Immature natural killer cell (primary cell): ENCODE results near the gene AMER2. TPM values are rescaled to one million over a fixed set of nuclear protein-coding genes. Genes with fewer than 3 reads are reported as not detected.

ENCODE experiments used
- DNase-seq, 3 donors: peaks; one replicate each; pipeline ENCODE4 v3.0.0; 2022; ENCODE audit warnings: mixed read lengths in 1 of 3
- H3K27ac Mint-ChIP-seq, 6 donors: one replicate each; pipeline ENCODE4 v1.8.0; 2020; ENCODE audit warnings: mixed read lengths in 6 of 6, mild to moderate bottlenecking in 5 of 6, inconsistent platforms in 4 of 6, moderate library complexity in 3 of 6
- H3K27me3 Mint-ChIP-seq, 3 donors: one replicate each; pipeline ENCODE4 v1.8.0; 2020 to 2021; ENCODE audit warnings: low read depth in 3 of 3, mild to moderate bottlenecking in 3 of 3, mixed read lengths in 3 of 3, moderate library complexity in 3 of 3, inconsistent platforms in 1 of 3
- H3K36me3 Mint-ChIP-seq, 3 donors: one replicate each; pipeline ENCODE4 v1.8.0; 2020; ENCODE audit warnings: mixed read lengths in 3 of 3, inconsistent platforms in 2 of 3, mild to moderate bottlenecking in 2 of 3
- H3K4me1 Mint-ChIP-seq, 2 donors: one replicate each; pipeline ENCODE4 v1.8.0; 2020; ENCODE audit warnings: inconsistent platforms in 2 of 2, mild to moderate bottlenecking in 2 of 2, mixed read lengths in 2 of 2, moderate library complexity in 1 of 2
- H3K4me3 Mint-ChIP-seq, 5 donors: one replicate each; pipeline ENCODE4 v1.8.0; 2020; ENCODE audit warnings: mild to moderate bottlenecking in 5 of 5, mixed read lengths in 5 of 5, inconsistent platforms in 3 of 5, moderate library complexity in 3 of 5
- H3K9me3 Mint-ChIP-seq, 6 donors: one replicate each; pipeline ENCODE4 v1.8.0; 2020; ENCODE audit warnings: mild to moderate bottlenecking in 6 of 6, mixed read lengths in 6 of 6, inconsistent platforms in 4 of 6, moderate library complexity in 3 of 6
- polyA plus RNA-seq, 3 donors: library from polyadenylated mRNA; unstranded; fragments of 300-500 nt; fragmentation: Illumina TruSeq; gene quantifications; one replicate each; pipeline ENCODE4 v1.2.3, GENCODE V29; 2021

AMER2 gene
- polyA plus RNA-seq, 3 donors from 2014 or later: not detected

DNA sequence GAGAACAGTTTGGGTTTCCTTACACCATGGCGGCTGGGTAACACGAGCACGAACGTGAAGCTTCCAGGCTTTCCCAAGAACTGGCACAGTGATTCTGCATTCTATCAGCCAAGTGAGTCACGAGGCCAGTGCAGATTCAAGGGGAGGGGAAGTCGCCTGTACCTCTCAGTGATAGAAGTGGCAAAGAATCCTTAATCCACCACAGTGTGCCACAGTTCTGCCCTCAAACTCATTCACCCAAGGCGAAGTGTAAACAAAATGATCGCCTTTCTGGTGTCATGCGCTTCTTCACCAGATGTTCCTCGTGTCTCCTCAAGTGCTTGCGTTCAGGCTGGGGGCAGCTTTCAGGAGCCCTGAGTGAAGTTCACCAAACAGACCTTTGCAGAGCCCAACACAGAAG, 24.9 kb upstream of the AMER2 start:
- Mint-ChIP-seq H3K27ac (no peak overlapping the region), H3K4me3 (no peak overlapping the region), H3K9me3 (peaks cover 0 to 2% (median 0%) of the 10 kb centered on the region in 6 donors), H3K27me3 (peaks cover 0 to 12% (median 0%) of the 10 kb centered on the region in 3 donors), H3K36me3 (no peaks in the 10 kb centered on the region), H3K4me1 (no peaks in the 10 kb centered on the region)
- DNase-seq: no peak

DNA sequence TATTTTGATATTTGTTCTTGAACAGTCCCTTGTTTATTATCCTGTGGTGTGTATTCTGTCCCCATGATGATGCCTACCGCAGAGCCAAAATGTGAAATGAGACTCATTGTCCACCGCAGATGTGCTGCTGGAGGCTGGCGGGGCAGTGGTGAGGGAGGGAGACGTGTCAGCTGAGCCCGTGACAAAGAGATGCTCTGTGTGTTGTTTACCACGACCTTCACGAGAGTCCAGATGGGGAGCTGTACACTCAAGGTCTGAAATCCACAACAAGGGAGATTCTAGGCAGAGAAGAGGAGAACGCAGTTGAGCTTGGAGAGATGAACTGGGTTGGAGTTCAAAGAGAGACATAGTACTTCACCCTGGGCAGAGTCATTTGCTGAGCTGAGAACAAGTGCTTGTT, 20.8 kb upstream of the AMER2 start:
- Mint-ChIP-seq H3K4me3 (no peak overlapping the region), H3K27me3 (peaks cover 2 to 14% (median 2%) of the 10 kb centered on the region in 3 donors), H3K4me1 (no peaks in the 10 kb centered on the region), H3K27ac (no peak overlapping the region), H3K36me3 (no peaks in the 10 kb centered on the region), H3K9me3 (peaks cover 0 to 2% (median 0%) of the 10 kb centered on the region in 6 donors)
- DNase-seq: no peak

DNA sequence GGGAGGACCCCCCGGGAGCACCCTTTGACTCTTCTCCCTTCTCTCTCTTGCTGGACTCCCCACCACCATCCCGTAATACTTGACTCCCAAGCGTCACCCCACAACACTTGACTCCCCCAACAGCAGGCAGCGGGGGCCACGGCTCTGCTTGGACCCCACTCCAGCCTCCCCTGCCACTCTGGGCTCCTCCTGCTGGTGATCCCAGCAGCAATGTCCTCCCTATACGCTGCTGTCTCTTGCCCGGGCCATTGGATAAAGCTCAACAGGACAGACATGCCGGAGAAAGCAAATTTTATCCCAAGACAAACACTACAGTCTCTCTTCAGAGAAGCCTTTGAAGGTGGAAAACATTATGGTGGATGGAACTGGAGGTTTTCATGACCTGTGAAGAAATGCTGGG, 20.4 kb upstream of the AMER2 start:
- H3K4me3 Mint-ChIP-seq: no peak overlapping the region
- no peaks in the 10 kb centered on the region for H3K4me1 Mint-ChIP-seq
- no peak for DNase-seq
- no peaks in the 10 kb centered on the region for H3K36me3 Mint-ChIP-seq
- peaks cover 2 to 14% (median 2%) of the 10 kb centered on the region in 3 donors for H3K27me3 Mint-ChIP-seq
- no peak overlapping the region for H3K27ac Mint-ChIP-seq
- peaks cover 0 to 2% (median 0%) of the 10 kb centered on the region in 6 donors for H3K9me3 Mint-ChIP-seq

DNA sequence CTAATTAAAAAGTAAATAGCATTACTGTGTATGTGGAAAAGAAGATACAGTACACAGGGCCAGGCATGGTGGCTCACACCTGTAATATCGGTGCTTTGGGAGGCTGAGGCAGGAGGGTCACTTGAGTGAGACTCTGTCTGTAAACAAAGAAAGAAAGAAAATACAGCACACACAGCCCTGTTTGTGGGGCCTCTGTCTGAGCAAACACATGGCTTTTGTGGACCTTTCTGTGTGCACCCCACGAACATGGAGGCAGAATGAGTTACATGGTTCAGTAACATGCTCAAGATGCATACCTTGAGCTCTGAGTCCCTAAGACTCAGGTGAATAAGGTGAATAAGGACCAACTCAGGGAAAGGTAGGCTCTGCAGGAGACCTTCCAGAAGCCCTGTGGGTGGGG, 20.0 kb upstream of the AMER2 start:
- no peaks in the 10 kb centered on the region for H3K4me1 Mint-ChIP-seq
- H3K36me3 Mint-ChIP-seq: no peaks in the 10 kb centered on the region
- H3K27me3 Mint-ChIP-seq: peaks cover 2 to 14% (median 2%) of the 10 kb centered on the region in 3 donors
- DNase-seq: no peak
- no peak overlapping the region for H3K27ac Mint-ChIP-seq
- H3K9me3 Mint-ChIP-seq: peaks cover 0 to 2% (median 0%) of the 10 kb centered on the region in 6 donors
- no peak overlapping the region for H3K4me3 Mint-ChIP-seq

DNA sequence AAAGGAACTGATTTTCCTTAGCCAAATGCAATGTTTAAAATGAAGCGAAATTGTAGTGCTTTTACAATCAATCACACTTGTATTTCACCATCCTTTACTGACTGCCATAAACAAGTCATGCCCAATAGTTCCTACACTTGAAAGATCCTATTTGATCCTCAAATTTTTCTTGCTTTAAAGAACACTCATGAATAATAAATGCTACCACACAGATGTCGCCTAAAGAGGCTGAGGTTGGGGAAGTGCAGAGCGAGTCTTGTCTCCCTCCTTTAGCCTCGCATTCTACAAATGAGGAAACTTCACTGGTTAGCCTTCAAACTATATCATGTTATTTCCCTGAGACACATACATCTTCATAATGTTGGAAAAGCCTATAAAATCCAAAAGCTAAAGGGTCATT, 18.7 kb upstream of the AMER2 start:
- Mint-ChIP-seq H3K4me3 (no peak overlapping the region), H3K27me3 (peaks cover 2 to 5% (median 2%) of the 10 kb centered on the region in 3 donors), H3K36me3 (no peaks in the 10 kb centered on the region), H3K27ac (no peak overlapping the region), H3K4me1 (no peaks in the 10 kb centered on the region), H3K9me3 (peaks cover 0 to 2% (median 0%) of the 10 kb centered on the region in 6 donors)
- no peak for DNase-seq

DNA sequence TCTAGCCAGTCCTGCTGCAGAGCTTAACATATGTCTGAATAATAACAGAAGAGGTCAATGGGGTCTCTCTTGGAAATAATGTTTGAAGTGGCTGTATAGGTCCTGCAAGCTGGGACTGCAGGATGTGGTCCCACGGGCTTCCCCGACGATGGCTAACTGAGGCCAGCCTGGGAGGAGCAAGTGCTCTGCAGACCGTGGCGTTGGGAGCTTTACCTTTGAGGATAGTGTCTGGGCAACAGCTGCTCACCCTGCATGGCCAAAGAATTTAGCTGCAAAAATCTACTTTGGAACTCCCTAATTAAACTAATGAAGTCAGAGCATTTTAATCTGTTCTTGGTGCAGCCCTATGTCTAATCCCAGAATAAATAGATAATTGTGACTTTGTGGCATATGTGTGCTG, 18.2 kb upstream of the AMER2 start:
- H3K4me1 Mint-ChIP-seq: no peaks in the 10 kb centered on the region
- H3K27me3 Mint-ChIP-seq: peaks cover 2 to 5% (median 5%) of the 10 kb centered on the region in 3 donors
- H3K27ac Mint-ChIP-seq: no peak overlapping the region
- no peaks in the 10 kb centered on the region for H3K36me3 Mint-ChIP-seq
- DNase-seq: no peak
- H3K4me3 Mint-ChIP-seq: no peak overlapping the region
- peaks cover 0 to 2% (median 0%) of the 10 kb centered on the region in 6 donors for H3K9me3 Mint-ChIP-seq

DNA sequence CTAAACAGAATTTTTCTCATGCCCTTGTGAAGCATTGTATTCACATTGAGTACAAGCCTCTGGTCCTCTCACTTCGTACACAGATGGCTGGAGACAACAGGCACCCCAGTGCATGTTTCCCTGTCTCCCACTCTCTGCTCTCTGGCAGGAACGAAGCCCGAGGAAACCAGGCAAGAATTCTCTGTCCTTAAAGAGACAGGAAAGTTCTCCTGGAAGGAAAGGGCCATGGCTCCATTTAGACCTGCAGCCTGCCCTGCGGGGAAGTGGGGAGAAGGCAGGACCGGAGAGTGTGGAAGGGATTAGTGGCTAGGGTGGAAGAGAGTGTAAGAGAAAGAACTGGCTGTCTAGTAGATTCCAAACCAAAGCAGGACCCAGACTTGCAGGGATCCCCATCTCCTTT, 15.5 kb upstream of the AMER2 start:
- Mint-ChIP-seq H3K4me3 (no peak overlapping the region), H3K9me3 (peaks cover 0 to 2% (median 0%) of the 10 kb centered on the region in 6 donors), H3K4me1 (no peaks in the 10 kb centered on the region), H3K27ac (no peak overlapping the region), H3K36me3 (no peaks in the 10 kb centered on the region), H3K27me3 (peaks cover 2 to 5% (median 5%) of the 10 kb centered on the region in 3 donors)
- DNase-seq: no peak

DNA sequence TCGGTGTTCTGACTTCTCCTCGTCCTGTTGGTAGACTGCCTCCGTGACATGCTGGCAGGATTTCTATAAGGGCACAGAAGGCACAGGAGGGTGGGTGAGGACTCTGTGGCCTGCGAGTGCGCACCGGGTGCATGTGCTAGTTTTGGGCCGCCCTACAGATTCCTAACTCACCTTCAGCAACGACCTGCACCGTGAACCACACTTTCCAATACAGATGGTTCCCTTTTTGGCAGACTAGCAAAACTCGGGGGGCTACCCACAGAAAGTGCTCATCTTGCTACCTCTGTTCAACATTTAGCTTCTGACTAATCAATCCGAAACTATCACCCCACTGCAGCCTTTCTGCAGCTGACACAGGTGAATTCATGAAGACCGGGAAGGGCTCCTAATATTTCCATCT, 14.1 kb upstream of the AMER2 start:
- peaks cover 4 to 5% (median 5%) of the 10 kb centered on the region in 3 donors for H3K27me3 Mint-ChIP-seq
- H3K4me3 Mint-ChIP-seq: no peak overlapping the region
- H3K36me3 Mint-ChIP-seq: no peaks in the 10 kb centered on the region
- H3K4me1 Mint-ChIP-seq: no peaks in the 10 kb centered on the region
- H3K9me3 Mint-ChIP-seq: no peaks in the 10 kb centered on the region
- DNase-seq: no peak
- no peak overlapping the region for H3K27ac Mint-ChIP-seq

DNA sequence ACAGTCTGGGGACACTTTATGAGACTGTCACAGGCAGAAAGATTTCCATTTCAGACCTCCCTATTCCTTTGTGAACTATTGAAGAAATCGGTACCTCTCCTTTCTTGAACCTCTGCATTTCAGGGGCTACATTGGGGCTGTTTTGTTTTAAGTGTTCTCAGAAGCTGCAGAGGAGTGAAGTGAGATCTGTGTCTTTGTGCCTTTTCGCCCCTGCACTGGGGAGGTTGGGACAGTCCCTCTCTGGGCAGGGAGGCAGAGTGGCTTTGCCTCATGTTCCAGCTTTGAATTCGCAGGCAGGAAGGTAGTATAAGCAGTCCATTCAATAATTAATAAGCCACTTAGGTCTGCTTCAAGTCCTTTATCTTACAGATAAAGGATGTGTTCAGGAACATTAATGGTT, 9.5 kb upstream of the AMER2 start:
- H3K9me3 Mint-ChIP-seq: peaks cover 0 to 14% (median 4%) of the 10 kb centered on the region in 6 donors
- H3K36me3 Mint-ChIP-seq: no peaks in the 10 kb centered on the region
- DNase-seq: no peak
- H3K27ac Mint-ChIP-seq: no peak overlapping the region
- no peaks in the 10 kb centered on the region for H3K4me1 Mint-ChIP-seq
- H3K27me3 Mint-ChIP-seq: peaks cover 3 to 11% (median 7%) of the 10 kb centered on the region in 3 donors
- H3K4me3 Mint-ChIP-seq: no peak overlapping the region

DNA sequence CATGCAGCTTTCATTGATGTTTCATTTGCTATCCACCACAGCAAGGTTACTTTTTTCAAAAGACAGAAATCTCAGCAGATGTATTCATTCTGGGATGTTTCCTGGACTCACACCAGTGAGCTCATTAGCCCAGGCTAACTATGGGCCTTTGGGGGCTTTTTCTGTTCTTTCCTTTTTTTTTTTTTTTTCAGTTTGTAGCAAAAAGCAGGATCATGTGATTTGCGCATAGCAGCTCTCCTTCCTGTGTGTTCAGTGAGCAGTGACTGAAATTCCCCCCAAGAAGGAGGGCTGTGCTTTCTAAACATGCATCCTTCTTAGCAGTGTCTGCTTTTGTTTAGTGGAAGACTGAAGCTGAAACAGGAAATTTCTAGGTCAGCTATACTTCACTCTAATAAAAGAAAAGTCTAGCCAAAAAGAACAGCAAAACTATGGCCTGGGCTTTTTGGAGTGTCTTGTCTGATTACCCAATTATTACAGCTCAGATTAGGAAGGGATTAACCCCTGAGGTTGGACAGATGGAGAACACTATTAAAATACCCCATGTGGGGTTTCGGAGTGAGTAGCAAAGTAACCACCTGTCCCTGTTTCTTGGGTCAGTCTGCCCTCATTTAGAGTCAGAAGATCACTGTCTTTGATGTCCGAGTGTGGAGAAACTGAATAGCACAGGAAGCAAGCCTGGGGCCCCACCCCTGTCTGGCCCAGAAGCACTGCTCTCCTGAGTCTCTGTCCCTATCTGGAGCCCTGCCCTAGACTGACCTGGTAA, 8.9 kb upstream of the AMER2 start:
- H3K27ac Mint-ChIP-seq: no peak overlapping the region
- no peaks in the 10 kb centered on the region for H3K36me3 Mint-ChIP-seq
- no peaks in the 10 kb centered on the region for H3K4me1 Mint-ChIP-seq
- H3K9me3 Mint-ChIP-seq: peaks cover 0 to 14% (median 4%) of the 10 kb centered on the region in 6 donors
- peaks cover 6 to 11% (median 10%) of the 10 kb centered on the region in 3 donors for H3K27me3 Mint-ChIP-seq
- DNase-seq: no peak
- no peak overlapping the region for H3K4me3 Mint-ChIP-seq

DNA sequence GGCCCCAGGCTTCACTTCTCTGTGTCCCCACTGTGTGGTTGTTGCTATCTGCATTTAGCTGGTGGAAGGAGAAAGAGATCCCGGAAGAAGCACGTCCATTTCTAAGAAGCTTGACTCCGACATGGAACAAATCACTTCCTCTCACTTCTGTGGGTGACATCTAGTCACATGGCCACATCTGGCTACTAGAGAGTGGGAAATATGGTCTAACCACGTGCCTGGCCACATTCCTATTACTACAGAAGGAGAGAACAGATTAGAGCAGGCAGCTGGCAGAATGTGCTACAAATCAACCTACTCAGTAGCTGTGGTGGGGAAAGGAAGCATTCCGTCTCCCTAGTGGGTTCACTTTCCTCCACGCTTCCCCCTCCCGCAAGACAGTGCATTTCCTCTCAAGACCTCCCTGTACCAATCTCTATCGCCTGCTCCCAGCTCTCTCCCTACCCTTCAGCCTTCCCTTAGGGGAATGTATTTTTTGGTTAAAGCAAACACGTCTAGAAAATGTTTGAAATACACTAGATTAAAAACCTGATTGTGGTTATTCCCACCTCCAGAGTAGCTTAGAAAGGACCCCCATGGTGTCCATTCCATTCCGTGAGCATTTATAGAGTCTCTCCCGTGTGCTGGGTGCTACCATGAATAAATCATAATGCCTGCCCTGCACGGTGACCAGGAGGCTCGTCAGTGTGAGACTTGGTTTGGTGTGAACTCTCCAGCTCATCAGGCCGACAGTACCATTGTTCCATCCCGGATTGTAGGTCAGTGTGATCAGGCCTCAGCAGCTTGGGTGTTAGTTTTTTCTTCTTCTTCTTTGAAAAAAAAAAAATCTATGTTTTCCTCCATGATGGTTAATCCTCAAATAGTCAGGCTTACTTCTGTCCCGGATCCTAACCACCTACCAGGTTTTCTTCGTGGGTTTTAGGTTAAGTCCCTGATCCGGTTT, 8.0 kb upstream of the AMER2 start:
- no peak for DNase-seq
- Mint-ChIP-seq H3K4me1 (no peaks in the 10 kb centered on the region), H3K36me3 (no peaks in the 10 kb centered on the region), H3K27ac (peak overlapping the region in 1 of 6 donors; percentile 43), H3K4me3 (no peak overlapping the region), H3K27me3 (peaks cover 6 to 17% (median 9%) of the 10 kb centered on the region in 3 donors), H3K9me3 (peaks cover 0 to 14% (median 4%) of the 10 kb centered on the region in 6 donors)

DNA sequence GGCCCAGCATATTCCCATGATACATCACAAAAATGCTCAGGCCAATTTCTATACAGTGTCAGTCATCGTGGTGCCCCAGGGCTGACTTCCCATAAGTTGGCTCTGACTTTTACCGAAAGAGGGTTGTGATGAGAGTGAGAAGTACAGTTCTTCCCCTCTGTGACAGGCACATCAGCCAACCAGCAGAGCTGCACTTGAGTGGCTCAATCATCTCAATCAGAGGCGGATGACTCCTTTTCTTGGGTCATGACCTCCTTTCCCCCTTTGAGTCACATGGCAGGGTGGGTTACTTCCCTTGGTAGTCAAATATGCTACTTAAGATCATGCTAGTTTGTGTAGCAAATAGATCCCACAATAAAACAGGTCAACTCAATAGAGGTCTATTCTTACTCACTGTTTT, 6.9 kb upstream of the AMER2 start:
- Mint-ChIP-seq H3K4me3 (no peak overlapping the region), H3K27me3 (peaks cover 5 to 24% (median 12%) of the 10 kb centered on the region in 3 donors), H3K36me3 (no peaks in the 10 kb centered on the region), H3K27ac (no peak overlapping the region), H3K9me3 (peaks cover 0 to 14% (median 4%) of the 10 kb centered on the region in 6 donors), H3K4me1 (no peaks in the 10 kb centered on the region)
- DNase-seq: no peak

DNA sequence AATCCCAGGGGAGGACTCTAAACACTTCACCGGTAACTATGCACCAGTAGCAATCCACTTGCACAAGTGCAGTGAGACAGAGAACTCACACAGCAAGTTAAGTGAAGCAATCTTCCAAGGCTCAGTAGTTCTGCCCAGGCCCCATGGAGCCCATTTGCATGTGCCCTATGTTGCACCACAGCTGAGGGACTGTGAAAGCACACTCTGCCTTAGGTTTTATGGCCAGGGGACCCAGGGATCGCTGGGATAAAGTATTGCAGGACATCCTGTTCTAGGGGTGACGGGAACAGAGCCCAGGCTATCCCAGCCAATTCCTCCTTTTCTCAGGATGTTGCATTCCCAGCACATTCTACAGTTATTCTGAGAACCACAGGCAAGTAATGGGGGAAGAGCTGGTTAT, 6.0 kb upstream of the AMER2 start:
- Mint-ChIP-seq H3K36me3 (no peaks in the 10 kb centered on the region), H3K4me3 (no peak overlapping the region), H3K9me3 (peaks cover 0 to 14% (median 4%) of the 10 kb centered on the region in 6 donors)

DNA sequence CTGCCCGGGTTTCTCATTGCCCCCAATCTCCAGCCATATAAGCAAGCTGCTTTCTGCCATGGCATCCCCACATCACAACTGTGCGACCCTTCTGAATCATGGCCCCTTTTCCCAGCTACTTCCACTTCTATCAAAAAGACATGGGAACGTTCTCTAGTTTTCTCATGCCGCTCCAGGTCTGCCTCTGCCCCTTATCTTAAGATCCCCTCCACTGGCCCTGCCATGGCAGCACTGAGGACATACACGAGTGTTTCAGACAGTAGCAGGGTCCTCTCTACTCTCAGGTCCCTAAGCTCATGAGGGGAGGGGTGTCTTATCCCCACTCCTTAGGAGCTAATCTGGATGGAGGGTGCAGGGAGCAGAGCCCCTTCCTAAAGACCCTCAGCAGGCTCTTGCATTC, 5.5 kb upstream of the AMER2 start:
- no peak for DNase-seq
- no peaks in the 10 kb centered on the region for H3K4me1 Mint-ChIP-seq
- H3K27ac Mint-ChIP-seq: no peak overlapping the region
- no peaks in the 10 kb centered on the region for H3K36me3 Mint-ChIP-seq
- H3K27me3 Mint-ChIP-seq: peaks cover 7 to 29% (median 17%) of the 10 kb centered on the region in 3 donors
- no peak overlapping the region for H3K4me3 Mint-ChIP-seq
- H3K9me3 Mint-ChIP-seq: peaks cover 0 to 14% (median 4%) of the 10 kb centered on the region in 6 donors

More for the DNA sequence above, 6.0 kb upstream of the AMER2 start:
- no peaks in the 10 kb centered on the region for H3K4me1 Mint-ChIP-seq
- DNase-seq: no peak
- H3K27ac Mint-ChIP-seq: no peak overlapping the region
- peaks cover 4 to 27% (median 15%) of the 10 kb centered on the region in 3 donors for H3K27me3 Mint-ChIP-seq
